Gastrocnemius medialis (tissue), 4 donors: Measurements from ENCODE around the gene ENO1. TPM values are rescaled to one million over a fixed set of nuclear protein-coding genes. Genes with fewer than 3 reads are reported as not detected.
"Not testable (repeated sequence)": the region's sequence is repeated elsewhere in the genome, so short reads cannot be mapped to it uniquely, and the experiment has no call there.

ENCODE experiments used
- ATAC-seq, 2 donors: fragments of 150-250 bp; one replicate each; pipeline ENCODE4 v1.9.1; 2016
- DNase-seq, 2 donors: peaks; one replicate each; pipeline ENCODE4 v3.0.0-alpha.2; 2019
- H3K27ac ChIP-seq, 4 donors: fragments of 200-600 bp; sonication (generic); 1 replicate in 1 of 4; 2 replicates in 3 of 4; pipeline ENCODE4 v1.5.1; 2016 to 2018; ENCODE audit warnings: mild to moderate bottlenecking in 2 of 4, moderate library complexity in 1 of 4
- H3K27me3 ChIP-seq, 3 donors: fragments of 200-600 bp; sonication (generic) in 2 of 3; 1 replicate in 1 of 3; 2 replicates in 2 of 3; pipeline versions ENCODE4 v1.5.1 to v1.6.0; 2016 to 2019; ENCODE audit warnings: mild to moderate bottlenecking in 1 of 3, moderate library complexity in 1 of 3
- H3K36me3 ChIP-seq, 2 donors: fragments of 200-600 bp; sonication (generic) in 1 of 2; one replicate each; pipeline ENCODE4 v1.5.1; 2017 to 2018
- H3K4me1 ChIP-seq, 2 donors: fragments of 200-600 bp; sonication (generic) in 1 of 2; one replicate each; pipeline ENCODE4 v1.5.1; 2016 to 2017; ENCODE audit warnings: mild to moderate bottlenecking in 2 of 2
- H3K4me3 ChIP-seq, 4 donors: fragments of 200-600 bp; sonication (generic) in 3 of 4; 1 replicate in 1 of 4; 2 replicates in 3 of 4; pipeline ENCODE4 v1.5.1; 2016 to 2019; ENCODE audit warnings: mild to moderate bottlenecking in 2 of 4
- H3K9me3 ChIP-seq, 3 donors: fragments of 200-600 bp; sonication (generic) in 2 of 3; 1 replicate in 1 of 3; 2 replicates in 2 of 3; pipeline ENCODE4 v1.5.1; 2016 to 2019
- POLR2A ChIP-seq, 2 donors: fragments of 450-650 bp; IDR thresholded peaks; one replicate each; pipeline ENCODE4 v1.6.1; 2017; ENCODE audit warnings: antibody characterized with exemption in 2 of 2, mild to moderate bottlenecking in 2 of 2, moderate library complexity in 2 of 2
- in situ Hi-C, 4 donors: fragments of 200-750 bp; cut with MboI; loops; one replicate each; pipeline versions ENCODE4 v1.15.0 to v1.8.0; 2017; ENCODE audit warnings: low sequenced_read_pairs in 4 of 4
- intact Hi-C: fragments of 100-400 bp; cut with DNase I; formaldehyde crosslinking; loops from one replicate; pipeline ENCODE4 v1.15.1; 2023; ENCODE audit warnings: low total_unique reads
- total RNA-seq, 4 donors: library from RNA; depleted of rRNA; stranded (reverse); fragments of >200 nt; gene quantifications; one replicate each; pipeline versions ENCODE4 v1.1.0 to v1.2.3, GENCODE V29; 2016
- TF ChIP-seq, protein P1 (sequence below), 5 experiments: fragments of 450-650 bp in 3 of 5; fragments of 200-600 bp in 2 of 5; sonication (generic) in 2 of 5; IDR thresholded peaks in 4 of 5; conservative IDR thresholded peaks in 1 of 5; 1 replicate in 4 of 5; 2 replicates in 1 of 5; pipeline ENCODE4 v1.5.1; 2016 to 2019; ENCODE audit warnings: antibody characterized with exemption in 5 of 5, mild to moderate bottlenecking in 3 of 5, moderate library complexity in 3 of 5

The ENO1 gene
- total RNA-seq, 4 donors from 2014 or later = 112 to 354 (median 209) TPM

DNA sequence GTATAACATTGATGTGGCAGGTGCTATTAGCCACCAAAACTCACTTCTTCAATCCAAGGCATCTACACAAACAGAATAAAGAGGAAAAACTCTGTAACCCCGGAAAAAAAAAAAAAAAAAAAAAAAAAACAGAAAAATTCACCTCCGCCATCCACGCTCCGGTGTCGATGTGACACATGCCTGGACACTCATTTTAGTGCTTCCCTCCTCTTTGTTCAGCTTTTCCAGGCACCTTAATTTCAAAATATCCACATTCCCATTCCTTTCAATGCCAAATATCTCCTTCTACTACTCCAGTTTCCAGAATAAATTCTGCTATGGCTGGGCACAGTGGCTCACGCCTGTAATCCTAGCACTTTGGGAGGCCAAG, 55.2 kb downstream of the ENO1 start:
- no peaks in the 10 kb centered on the region for H3K9me3 ChIP-seq
- H3K27ac ChIP-seq = peak overlapping the region in 2 of 4 donors; percentile 53 to 68
- DNase-seq (no peak), ATAC-seq (no peak)
- H3K27me3 ChIP-seq = no peaks in the 10 kb centered on the region
- in situ Hi-C loops = no loop called here
- intact Hi-C loops = no loop called here
- no peak for TF ChIP-seq POLR2A (IDR thresholded peaks at IDR 0.05)
- TF ChIP-seq, protein P1, sequence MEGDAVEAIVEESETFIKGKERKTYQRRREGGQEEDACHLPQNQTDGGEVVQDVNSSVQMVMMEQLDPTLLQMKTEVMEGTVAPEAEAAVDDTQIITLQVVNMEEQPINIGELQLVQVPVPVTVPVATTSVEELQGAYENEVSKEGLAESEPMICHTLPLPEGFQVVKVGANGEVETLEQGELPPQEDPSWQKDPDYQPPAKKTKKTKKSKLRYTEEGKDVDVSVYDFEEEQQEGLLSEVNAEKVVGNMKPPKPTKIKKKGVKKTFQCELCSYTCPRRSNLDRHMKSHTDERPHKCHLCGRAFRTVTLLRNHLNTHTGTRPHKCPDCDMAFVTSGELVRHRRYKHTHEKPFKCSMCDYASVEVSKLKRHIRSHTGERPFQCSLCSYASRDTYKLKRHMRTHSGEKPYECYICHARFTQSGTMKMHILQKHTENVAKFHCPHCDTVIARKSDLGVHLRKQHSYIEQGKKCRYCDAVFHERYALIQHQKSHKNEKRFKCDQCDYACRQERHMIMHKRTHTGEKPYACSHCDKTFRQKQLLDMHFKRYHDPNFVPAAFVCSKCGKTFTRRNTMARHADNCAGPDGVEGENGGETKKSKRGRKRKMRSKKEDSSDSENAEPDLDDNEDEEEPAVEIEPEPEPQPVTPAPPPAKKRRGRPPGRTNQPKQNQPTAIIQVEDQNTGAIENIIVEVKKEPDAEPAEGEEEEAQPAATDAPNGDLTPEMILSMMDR (IDR thresholded peaks at IDR 0.05 in 4 of 5, conservative IDR thresholded peaks at IDR 0.05 in 1 of 5) = no peak
- peaks cover 19 to 28% of the 10 kb centered on the region in 2 donors for H3K4me1 ChIP-seq
- H3K4me3 ChIP-seq = no peak overlapping the region
- no peaks in the 10 kb centered on the region for H3K36me3 ChIP-seq

- Histone ChIP-seq H3K36me3 (no peaks in the 10 kb centered on the region), H3K4me1 (peaks cover 20 to 30% of the 10 kb centered on the region in 2 donors), H3K27me3 (no peaks in the 10 kb centered on the region), H3K27ac (peak overlapping the region; percentile 35 to 68 (median 52)), H3K4me3 (no peak overlapping the region), H3K9me3 (no peaks in the 10 kb centered on the region)
- in situ Hi-C loops = no loop called here
- peak in 1 of 2 donors; percentile 18 for DNase-seq
- intact Hi-C loops = no loop called here
- peak; percentile 56 to 57 for ATAC-seq
- TF ChIP-seq, protein P1 (IDR thresholded peaks at IDR 0.05 in 4 of 5, conservative IDR thresholded peaks at IDR 0.05 in 1 of 5) = no peak
- TF ChIP-seq POLR2A (IDR thresholded peaks at IDR 0.05) = no peak
These were observed 55.9 kb downstream of the ENO1 start for GRCh38 chr1:8822373-8823294.

DNA sequence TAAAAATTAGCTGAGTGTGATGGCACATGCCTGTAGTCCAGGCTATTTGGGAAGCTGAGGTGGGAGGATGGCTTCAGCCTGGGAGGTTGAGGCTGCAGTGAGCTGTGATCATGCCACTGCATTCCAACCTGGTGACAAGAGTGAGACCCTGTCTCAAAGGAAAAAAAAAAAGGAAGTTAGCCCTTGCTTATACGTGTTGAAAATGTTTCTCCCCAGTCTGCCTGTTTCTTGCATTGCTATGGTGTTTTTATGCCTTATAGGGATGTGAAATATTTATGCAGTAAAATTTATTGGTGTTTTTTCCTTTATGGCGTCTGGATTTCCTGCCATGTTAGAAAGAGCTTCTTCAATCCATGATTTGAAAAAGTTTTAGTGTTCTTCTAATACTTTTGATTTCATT, 57.4 kb downstream of the ENO1 start:
- no peaks in the 10 kb centered on the region for H3K9me3 ChIP-seq
- in situ Hi-C loops (no loop called here), intact Hi-C loops (no loop called here)
- no peak overlapping the region for H3K4me3 ChIP-seq
- peaks cover 27 to 36% of the 10 kb centered on the region in 2 donors for H3K4me1 ChIP-seq
- no peak overlapping the region for H3K27ac ChIP-seq
- TF ChIP-seq, protein P1 (IDR thresholded peaks at IDR 0.05 in 4 of 5, conservative IDR thresholded peaks at IDR 0.05 in 1 of 5) = no peak
- no peak for TF ChIP-seq POLR2A (IDR thresholded peaks at IDR 0.05)
- no peak for DNase-seq
- H3K36me3 ChIP-seq = no peaks in the 10 kb centered on the region
- ATAC-seq = no peak
- no peaks in the 10 kb centered on the region for H3K27me3 ChIP-seq

- ATAC-seq = not testable (repeated sequence)
- H3K27ac ChIP-seq = peak overlapping the region; percentile 97 to 99 (median 98)
These were observed 59.7 kb downstream of the ENO1 start for GRCh38 chr1:8818789-8819188.

GRCh38 chr1:8818325-8818775, 60.1 kb downstream of the ENO1 start:
- intact Hi-C loops = loop anchor here (5.0 to 10.0 kb wide), 2 partner anchors 169 to 444 kb away; no protein-coding TSS in a partner anchor
- TF ChIP-seq POLR2A (IDR thresholded peaks at IDR 0.05) = no peak
- TF ChIP-seq, protein P1 (IDR thresholded peaks at IDR 0.05 in 4 of 5, conservative IDR thresholded peaks at IDR 0.05 in 1 of 5) = no peak
- no peak for ATAC-seq
- peaks cover 46 to 59% of the 10 kb centered on the region in 2 donors for H3K4me1 ChIP-seq
- in situ Hi-C loops = no loop called here
- H3K27ac ChIP-seq = peak overlapping the region; percentile 97 to 99 (median 98)
- H3K4me3 ChIP-seq = peak overlapping the region; percentile 82 to 96 (median 94)
- no peaks in the 10 kb centered on the region for H3K27me3 ChIP-seq
- peak; percentile 31 to 34 for DNase-seq
- H3K9me3 ChIP-seq = no peaks in the 10 kb centered on the region
- no peaks in the 10 kb centered on the region for H3K36me3 ChIP-seq

More at GRCh38 chr1:8818789-8819188, 59.7 kb downstream of the ENO1 start:
- H3K27me3 ChIP-seq, DNase-seq, H3K36me3 ChIP-seq, H3K9me3 ChIP-seq, in situ Hi-C loops: not testable (repeated sequence)
- intact Hi-C loops = loop anchor here (5.0 to 10.0 kb wide), 2 partner anchors 169 to 444 kb away; no protein-coding TSS in a partner anchor
- Histone ChIP-seq H3K4me1 (peaks cover 44 to 59% of the 10 kb centered on the region in 2 donors), H3K4me3 (peak overlapping the region in 3 of 4 donors; percentile 82 to 96 (median 94))
